ENCODE results near the gene C19orf47. TPM values are rescaled to one million over a fixed set of nuclear protein-coding genes. Genes with fewer than 3 reads are reported as not detected.

Gene C19orf47
- total RNA-seq, 2 experiments from 2014 or later, result 15.6 to 33.8 TPM

- Histone ChIP-seq H3K27ac (ENCODE audit: low read depth, low read length, poor library complexity, severe bottlenecking) (no peak overlapping the region), H3K9me2 (ENCODE audit: insufficient read depth, low read length) (no peaks in the 10 kb centered on the region), H2AFZ (ENCODE audit: low read length) (no peak overlapping the region), H3K4me2 (ENCODE audit: low read length) (no peak overlapping the region), H3K4me1 (ENCODE audit: insufficient read depth, low read length, poor library complexity, severe bottlenecking) (peaks cover 12% of the 10 kb centered on the region), H3K9me3 (ENCODE audit: low read length) (no peaks in the 10 kb centered on the region), H3K4me3 (ENCODE audit: low read depth, low read length, poor library complexity, severe bottlenecking) (no peak overlapping the region), H4K20me1 (ENCODE audit: insufficient read depth, low read length) (no peaks in the 10 kb centered on the region), H3K36me3 (ENCODE audit: insufficient read depth, low read length) (no peaks in the 10 kb centered on the region), H3K79me2 (ENCODE audit: insufficient read depth, low read depth, low read length) (no peaks in the 10 kb centered on the region)
- DNase-seq (ENCODE audit: low spot score), result no peak
- BruUV-seq (replicated peaks), result no TSS peak
- intact Hi-C loops (cut with micrococcal nuclease; ENCODE audit: unreplicated experiment), result no loop called here
- CTCF ChIA-PET (ENCODE audit: unreplicated experiment), result no interaction called here
- no peak for TF ChIP-seq CTCF (conservative IDR thresholded peaks at IDR 0.05; ENCODE audit: low read length)
- TF ChIP-seq EZH2phosphoT487 (IDR thresholded peaks at IDR 0.05; ENCODE audit: borderline replicate concordance, low read depth, low read length), result no peak
- POLR2A ChIA-PET, result no interaction called here
These were observed 19.6 kb upstream of the C19orf47 start for GRCh38 chr19:40367577-40368434.

- intact Hi-C loops (cut with micrococcal nuclease; ENCODE audit: unreplicated experiment), result no loop called here
- DNase-seq (ENCODE audit: low spot score), result no peak
- POLR2A ChIA-PET, result no interaction called here
- Histone ChIP-seq H3K9me3 (ENCODE audit: low read length) (no peaks in the 10 kb centered on the region), H3K4me1 (ENCODE audit: insufficient read depth, low read length, poor library complexity, severe bottlenecking) (peaks cover 12% of the 10 kb centered on the region), H4K20me1 (ENCODE audit: insufficient read depth, low read length) (no peaks in the 10 kb centered on the region), H2AFZ (ENCODE audit: low read length) (no peak overlapping the region), H3K36me3 (ENCODE audit: insufficient read depth, low read length) (no peaks in the 10 kb centered on the region), H3K9me2 (ENCODE audit: insufficient read depth, low read length) (no peaks in the 10 kb centered on the region), H3K4me2 (ENCODE audit: low read length) (no peak overlapping the region), H3K79me2 (ENCODE audit: insufficient read depth, low read depth, low read length) (no peaks in the 10 kb centered on the region), H3K27ac (ENCODE audit: low read depth, low read length, poor library complexity, severe bottlenecking) (no peak overlapping the region), H3K4me3 (ENCODE audit: low read depth, low read length, poor library complexity, severe bottlenecking) (no peak overlapping the region)
- TF ChIP-seq CTCF (conservative IDR thresholded peaks at IDR 0.05; ENCODE audit: low read length) (no peak), EZH2phosphoT487 (IDR thresholded peaks at IDR 0.05; ENCODE audit: borderline replicate concordance, low read depth, low read length) (no peak)
- BruUV-seq (replicated peaks), result no TSS peak
- CTCF ChIA-PET (ENCODE audit: unreplicated experiment), result no interaction called here
These were observed 18.7 kb upstream of the C19orf47 start for GRCh38 chr19:40366697-40367561.

All from OCI-LY7 (cell line).